CD4-positive, CD25-positive, alpha-beta regulatory T cell (primary cell): ENCODE results near the gene KAZN. TPM values are rescaled to one million over a fixed set of nuclear protein-coding genes. Genes with fewer than 3 reads are reported as not detected.

Source experiments
- ATAC-seq, 2 donors: fragments of 150-1000 bp; cut with Tn5 transposase; one replicate each; pipeline ENCODE4 v1.10.0; 2021; ENCODE audit warnings: low read depth in 2 of 2, moderate number of reproducible peaks in 2 of 2, moderate library complexity in 1 of 2
- DNase-seq, 3 donors: peaks; one replicate each; pipeline versions ENCODE4 v3.0.0 to v3.0.0-alpha.2; 2012 to 2022; ENCODE audit warnings: mixed read lengths in 1 of 3
- H3K27ac ChIP-seq: one replicate; pipeline ENCODE4 v1.7.0; 2013; ENCODE audit warnings: mild to moderate bottlenecking, low read length; ENCODE audit not compliant: insufficient read depth, poor library complexity, severe bottlenecking
- H3K27me3 ChIP-seq: one replicate; pipeline ENCODE4 v1.7.0; 2013; ENCODE audit warnings: low read length; ENCODE audit not compliant: control insufficient read depth, insufficient read depth
- H3K36me3 ChIP-seq: one replicate; pipeline ENCODE4 v1.7.0; 2013; ENCODE audit warnings: mild to moderate bottlenecking, low read length, moderate library complexity; ENCODE audit not compliant: control insufficient read depth, insufficient read depth
- H3K4me1 ChIP-seq: 2 replicates; pipeline ENCODE4 v1.7.0; 2013; ENCODE audit warnings: mild to moderate bottlenecking, low read length; ENCODE audit not compliant: insufficient read depth, control insufficient read depth, poor library complexity, severe bottlenecking
- H3K4me3 ChIP-seq: one replicate; pipeline ENCODE4 v1.7.0; 2013; ENCODE audit warnings: low read depth, mild to moderate bottlenecking, low read length, moderate library complexity
- H3K9me3 ChIP-seq, 2 experiments: 1 replicate in 1 of 2; 2 replicates in 1 of 2; pipeline ENCODE4 v1.7.0; 2013; ENCODE audit warnings: low read length in 2 of 2, mild to moderate bottlenecking in 1 of 2, moderate library complexity in 1 of 2; ENCODE audit not compliant: control insufficient read depth in 2 of 2
- H3K27ac Mint-ChIP-seq, 3 donors: one replicate each; pipeline ENCODE4 v1.8.0; 2020 to 2022; ENCODE audit warnings: mild to moderate bottlenecking in 3 of 3, mixed read lengths in 3 of 3, moderate library complexity in 2 of 3
- H3K27me3 Mint-ChIP-seq: one replicate; pipeline ENCODE4 v1.8.0; 2022; ENCODE audit warnings: mild to moderate bottlenecking, mixed read lengths
- H3K36me3 Mint-ChIP-seq: one replicate; pipeline ENCODE4 v1.8.0; 2020; ENCODE audit warnings: mixed read lengths
- H3K4me1 Mint-ChIP-seq, 4 donors: one replicate each; pipeline ENCODE4 v1.8.0; 2020 to 2022; ENCODE audit warnings: mixed read lengths in 4 of 4, mild to moderate bottlenecking in 1 of 4
- H3K4me3 Mint-ChIP-seq, 4 donors: one replicate each; pipeline ENCODE4 v1.8.0; 2020 to 2022; ENCODE audit warnings: mild to moderate bottlenecking in 4 of 4, mixed read lengths in 4 of 4, moderate library complexity in 3 of 4
- H3K9me3 Mint-ChIP-seq, 7 donors: one replicate each; pipeline ENCODE4 v1.8.0; 2020 to 2022; ENCODE audit warnings: mixed read lengths in 7 of 7, mild to moderate bottlenecking in 3 of 7, moderate library complexity in 2 of 7
- polyA plus RNA-seq, 4 donors: library from polyadenylated mRNA; unstranded; fragments of 300-500 nt; fragmentation: Illumina TruSeq; gene quantifications; one replicate each; pipeline ENCODE4 v1.2.3, GENCODE V29; 2021
- total RNA-seq: library from RNA; stranded (reverse); gene quantifications from one replicate; pipeline ENCODE4 v1.2.3, GENCODE V29; 2022

Gene KAZN
- total RNA-seq = not detected
- polyA plus RNA-seq = not detected

GRCh38 chr1:14598498-14599182, at the start of gene KAZN:
Gene KAZN (plus strand): TSS chr1:14598685.
- Mint-ChIP-seq H3K27ac (no peak within 1 kb of the TSS), H3K27me3 (peaks cover 49% of the 10 kb centered on the region)

GRCh38 chr1:14549897-14550620, 48.4 kb upstream of the KAZN start:
- no peaks in the 10 kb centered on the region for H3K36me3 ChIP-seq
- Mint-ChIP-seq H3K36me3 (no peaks in the 10 kb centered on the region), H3K9me3 (peaks cover 0 to 3% (median 0%) of the 10 kb centered on the region in 7 donors), H3K4me1 (no peaks in the 10 kb centered on the region), H3K27ac (peak overlapping the region in 1 of 3 donors; percentile 11), H3K27me3 (no peaks in the 10 kb centered on the region), H3K4me3 (no peak overlapping the region)
- H3K4me1 ChIP-seq = no peaks in the 10 kb centered on the region
- H3K27ac ChIP-seq = no peak overlapping the region
- H3K4me3 ChIP-seq = no peak overlapping the region
- no peaks in the 10 kb centered on the region for H3K9me3 ChIP-seq
- H3K27me3 ChIP-seq = no peaks in the 10 kb centered on the region
- DNase-seq (no peak), ATAC-seq (no peak)

More at GRCh38 chr1:14598498-14599182, at the start of gene KAZN:
- H3K4me3 ChIP-seq = no peak within 1 kb of the TSS
- H3K9me3 ChIP-seq = no peaks in the 10 kb centered on the region
- H3K36me3 Mint-ChIP-seq = no peaks in the 10 kb centered on the region
- H3K9me3 Mint-ChIP-seq = peaks cover 0 to 1% (median 0%) of the 10 kb centered on the region in 7 donors
- peaks cover 12% of the 10 kb centered on the region for H3K27me3 ChIP-seq
- peaks cover 0 to 3% (median 0%) of the 10 kb centered on the region in 4 donors for H3K4me1 Mint-ChIP-seq
- DNase-seq = no peak
- H3K4me3 Mint-ChIP-seq = no peak within 1 kb of the TSS
- no peak within 1 kb of the TSS for H3K27ac ChIP-seq
- H3K36me3 ChIP-seq = no peaks in the 10 kb centered on the region
- no peaks in the 10 kb centered on the region for H3K4me1 ChIP-seq
- ATAC-seq = no peak

GRCh38 chr1:14551386-14551785, 47.1 kb upstream of the KAZN start:
- H3K4me3 ChIP-seq = no peak overlapping the region
- no peaks in the 10 kb centered on the region for H3K36me3 ChIP-seq
- H3K27ac ChIP-seq = no peak overlapping the region
- H3K4me1 ChIP-seq = no peaks in the 10 kb centered on the region
- H3K9me3 ChIP-seq = no peaks in the 10 kb centered on the region
- H3K9me3 Mint-ChIP-seq = peaks cover 0 to 3% (median 0%) of the 10 kb centered on the region in 7 donors
- H3K27me3 ChIP-seq = peaks cover 4% of the 10 kb centered on the region
- no peak for ATAC-seq
- H3K4me3 Mint-ChIP-seq = no peak overlapping the region
- H3K4me1 Mint-ChIP-seq = no peaks in the 10 kb centered on the region
- H3K27ac Mint-ChIP-seq = no peak overlapping the region
- no peak for DNase-seq
- H3K36me3 Mint-ChIP-seq = no peaks in the 10 kb centered on the region
- H3K27me3 Mint-ChIP-seq = no peaks in the 10 kb centered on the region

- H3K4me3 ChIP-seq = no peak overlapping the region
- H3K27ac ChIP-seq = no peak overlapping the region
- H3K27me3 ChIP-seq = peaks cover 4% of the 10 kb centered on the region
- H3K4me1 ChIP-seq = no peaks in the 10 kb centered on the region
- Mint-ChIP-seq H3K27ac (no peak overlapping the region), H3K27me3 (no peaks in the 10 kb centered on the region), H3K36me3 (no peaks in the 10 kb centered on the region), H3K4me3 (no peak overlapping the region), H3K4me1 (no peaks in the 10 kb centered on the region), H3K9me3 (peaks cover 0 to 3% (median 0%) of the 10 kb centered on the region in 7 donors)
- DNase-seq (no peak), ATAC-seq (no peak)
- H3K9me3 ChIP-seq = no peaks in the 10 kb centered on the region
- H3K36me3 ChIP-seq = no peaks in the 10 kb centered on the region
Measured at GRCh38 chr1:14552246-14552965, 46.1 kb upstream of the KAZN start.

GRCh38 chr1:14553711-14554110, 44.8 kb upstream of the KAZN start:
- H3K9me3 Mint-ChIP-seq = peaks cover 0 to 3% (median 0%) of the 10 kb centered on the region in 7 donors
- ATAC-seq = no peak

GRCh38 chr1:14555091-14555490, 43.4 kb upstream of the KAZN start:
- H3K4me3 ChIP-seq = no peak overlapping the region
- H3K4me1 ChIP-seq = no peaks in the 10 kb centered on the region
- H3K27me3 ChIP-seq = peaks cover 4% of the 10 kb centered on the region
- Mint-ChIP-seq H3K4me1 (no peaks in the 10 kb centered on the region), H3K36me3 (no peaks in the 10 kb centered on the region), H3K27me3 (no peaks in the 10 kb centered on the region), H3K27ac (no peak overlapping the region), H3K4me3 (no peak overlapping the region), H3K9me3 (peaks cover 0 to 2% (median 0%) of the 10 kb centered on the region in 7 donors)
- no peak for DNase-seq
- no peak overlapping the region for H3K27ac ChIP-seq
- no peaks in the 10 kb centered on the region for H3K36me3 ChIP-seq
- ATAC-seq = no peak
- no peaks in the 10 kb centered on the region for H3K9me3 ChIP-seq

More at GRCh38 chr1:14553711-14554110, 44.8 kb upstream of the KAZN start:
- H3K36me3 ChIP-seq = no peaks in the 10 kb centered on the region
- Mint-ChIP-seq H3K36me3 (no peaks in the 10 kb centered on the region), H3K4me1 (no peaks in the 10 kb centered on the region), H3K4me3 (no peak overlapping the region), H3K27ac (no peak overlapping the region), H3K27me3 (no peaks in the 10 kb centered on the region)
- H3K27ac ChIP-seq = no peak overlapping the region
- no peaks in the 10 kb centered on the region for H3K9me3 ChIP-seq
- H3K4me3 ChIP-seq = no peak overlapping the region
- no peak for DNase-seq
- H3K4me1 ChIP-seq = no peaks in the 10 kb centered on the region
- peaks cover 4% of the 10 kb centered on the region for H3K27me3 ChIP-seq

GRCh38 chr1:14561014-14561693, 37.3 kb upstream of the KAZN start:
- no peaks in the 10 kb centered on the region for H3K36me3 ChIP-seq
- H3K9me3 ChIP-seq = no peaks in the 10 kb centered on the region
- no peaks in the 10 kb centered on the region for H3K4me1 ChIP-seq
- ATAC-seq = no peak
- H3K27ac ChIP-seq = no peak overlapping the region
- H3K27me3 Mint-ChIP-seq = no peaks in the 10 kb centered on the region
- H3K4me3 ChIP-seq = no peak overlapping the region
- H3K9me3 Mint-ChIP-seq = peaks cover 0 to 4% (median 0%) of the 10 kb centered on the region in 7 donors
- no peak overlapping the region for H3K4me3 Mint-ChIP-seq
- H3K27ac Mint-ChIP-seq = peak overlapping the region in 1 of 3 donors; percentile 41
- H3K27me3 ChIP-seq = peaks cover 2% of the 10 kb centered on the region
- no peaks in the 10 kb centered on the region for H3K4me1 Mint-ChIP-seq
- no peaks in the 10 kb centered on the region for H3K36me3 Mint-ChIP-seq
- DNase-seq = no peak
